HG02610 (cell line): ENCODE results near the gene MED20.
A peak's percentile ranks its signal among the peaks of the same experiment; 100 is the strongest.
"Not testable (repeated sequence)": the region's sequence is repeated elsewhere in the genome, so short reads cannot be mapped to it uniquely, and the experiment has no call there.

Source experiments
- ATAC-seq: cut with Tn5 transposase; IDR thresholded peaks from one replicate; pipeline ENCODE4 v1.9.1; 2021; ENCODE audit warnings: mild to moderate bottlenecking, moderate library complexity; ENCODE audit not compliant: unreplicated experiment

Gene MED20, protein sequence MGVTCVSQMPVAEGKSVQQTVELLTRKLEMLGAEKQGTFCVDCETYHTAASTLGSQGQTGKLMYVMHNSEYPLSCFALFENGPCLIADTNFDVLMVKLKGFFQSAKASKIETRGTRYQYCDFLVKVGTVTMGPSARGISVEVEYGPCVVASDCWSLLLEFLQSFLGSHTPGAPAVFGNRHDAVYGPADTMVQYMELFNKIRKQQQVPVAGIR

DNA sequence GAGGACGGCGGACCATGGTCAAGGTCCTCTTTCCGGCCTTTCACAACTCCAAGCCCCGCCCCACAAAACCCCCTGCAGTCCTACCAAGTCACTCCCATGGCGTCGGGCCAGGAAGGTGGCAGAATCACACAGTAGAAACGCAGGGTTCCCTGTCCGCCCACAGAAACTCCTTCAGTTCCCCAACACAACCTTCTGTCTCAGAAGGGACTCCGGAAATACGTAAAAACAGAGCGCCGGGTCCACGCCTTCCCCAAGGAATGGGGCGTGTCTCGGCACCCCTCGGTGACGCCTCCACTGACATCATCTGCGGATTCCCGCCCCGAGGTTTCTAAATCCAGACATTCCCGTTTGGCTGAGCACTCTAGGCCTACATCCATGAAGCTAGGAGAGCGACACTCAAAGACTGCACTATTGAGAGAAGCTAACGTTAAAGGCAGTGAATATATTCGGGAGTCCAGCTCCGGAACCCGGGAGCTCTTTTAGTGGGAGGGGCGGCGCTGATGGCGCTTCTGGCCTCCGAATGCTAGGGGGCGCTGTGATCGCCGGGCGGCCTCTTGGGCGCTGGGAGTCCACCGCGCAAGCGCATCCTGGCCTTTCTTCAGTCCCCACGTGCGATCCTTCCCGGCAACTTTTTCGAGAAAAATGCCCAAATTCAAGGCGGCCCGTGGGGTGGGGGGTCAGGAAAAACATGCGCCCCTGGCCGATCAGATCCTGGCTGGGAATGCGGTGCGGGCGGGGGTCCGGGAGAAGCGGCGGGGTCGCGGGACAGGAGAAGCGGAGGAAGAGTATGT, at the start of gene MED20, which contains the start of gene BYSL:
TSS of gene MED20 (minus strand) at position 219 of the 791 bp plus-strand sequence. CDS start at position 98, 121 bp downstream.
TSS of gene BYSL (plus strand) at position 579 of the 791 bp plus-strand sequence. CDS start at position 643, 64 bp downstream.
- ATAC-seq, result peak; percentile 87

DNA sequence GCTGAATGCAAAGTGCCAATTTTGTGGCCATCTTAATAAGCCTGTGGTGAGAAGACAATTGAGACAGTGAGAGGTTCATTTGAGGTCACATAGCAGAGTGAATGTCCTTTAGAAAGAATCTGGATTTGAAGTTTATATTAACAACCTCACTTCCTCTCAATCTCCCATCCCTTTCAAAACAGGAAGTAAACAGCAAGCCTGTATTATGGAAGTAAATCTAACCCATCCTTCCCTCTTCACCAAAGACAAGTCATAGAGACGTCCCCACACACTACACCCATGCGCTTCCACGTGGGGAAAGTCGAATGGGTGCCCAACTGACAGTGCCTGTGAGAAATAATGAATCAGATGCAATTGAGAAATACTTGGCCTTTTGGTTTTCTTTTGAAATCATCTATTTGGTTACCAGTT, 49.5 kb upstream of the MED20 start:
- no peak for ATAC-seq

DNA sequence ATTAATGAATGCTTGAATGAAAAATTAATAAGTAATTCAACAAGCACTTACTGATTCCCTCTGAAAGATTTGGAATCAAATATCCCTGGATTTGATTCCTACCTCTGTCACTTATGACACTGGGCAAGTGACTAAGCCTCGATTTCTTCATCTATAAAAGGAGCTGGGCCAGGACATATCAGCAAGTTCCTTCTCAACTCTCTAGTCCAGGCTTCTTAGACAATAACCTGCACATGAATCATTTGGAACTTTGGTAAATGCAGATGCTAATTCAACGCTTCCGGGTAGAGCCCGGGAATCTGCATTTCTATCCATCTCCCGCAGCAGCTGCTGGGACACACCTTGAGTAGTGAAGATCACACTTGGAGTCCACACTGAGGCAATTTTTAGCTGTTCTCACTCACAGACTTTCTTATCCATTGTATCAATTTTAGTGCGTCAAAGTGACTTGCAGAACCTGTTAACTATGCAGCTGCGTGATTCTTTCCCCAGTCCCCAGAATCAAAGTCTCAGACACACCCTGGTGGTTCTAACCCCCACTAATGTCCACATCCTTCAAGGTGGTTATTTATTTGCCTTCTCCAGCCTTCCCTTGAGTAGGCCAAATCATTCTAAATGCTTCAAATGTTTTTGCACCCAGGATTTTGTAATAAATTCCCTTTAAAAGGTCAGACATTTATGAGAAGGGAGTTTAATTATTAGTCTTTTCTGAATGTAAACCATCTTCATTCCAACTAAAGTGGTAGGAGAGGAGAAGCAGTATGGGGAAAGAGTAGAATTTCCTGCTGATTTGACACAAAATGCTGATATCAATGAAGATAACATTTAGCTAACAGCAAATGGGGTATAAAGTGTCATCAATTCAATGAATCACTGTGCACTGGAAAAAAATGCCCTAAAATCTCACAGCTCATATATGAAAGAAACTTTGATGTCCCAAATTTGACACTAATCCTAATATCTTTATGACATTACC, 46.7 kb upstream of the MED20 start:
- no peak for ATAC-seq

DNA sequence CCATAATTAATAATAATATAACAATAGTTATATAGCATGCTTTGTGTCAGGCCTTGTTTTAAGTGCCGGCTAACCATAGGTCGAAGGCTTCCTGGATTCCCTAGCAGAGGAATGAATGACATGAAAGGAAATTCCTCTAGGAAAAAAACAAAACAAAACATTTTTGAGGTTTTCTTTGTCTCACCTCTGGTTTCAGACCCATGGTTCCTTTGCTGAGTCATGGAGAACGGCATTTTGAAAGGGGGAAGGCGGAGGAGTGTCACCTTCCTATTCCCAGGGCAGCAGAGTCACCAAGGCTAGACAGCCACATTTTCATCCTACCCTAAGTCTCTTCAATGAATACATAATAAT, 46.0 kb upstream of the MED20 start:
- no peak for ATAC-seq

DNA sequence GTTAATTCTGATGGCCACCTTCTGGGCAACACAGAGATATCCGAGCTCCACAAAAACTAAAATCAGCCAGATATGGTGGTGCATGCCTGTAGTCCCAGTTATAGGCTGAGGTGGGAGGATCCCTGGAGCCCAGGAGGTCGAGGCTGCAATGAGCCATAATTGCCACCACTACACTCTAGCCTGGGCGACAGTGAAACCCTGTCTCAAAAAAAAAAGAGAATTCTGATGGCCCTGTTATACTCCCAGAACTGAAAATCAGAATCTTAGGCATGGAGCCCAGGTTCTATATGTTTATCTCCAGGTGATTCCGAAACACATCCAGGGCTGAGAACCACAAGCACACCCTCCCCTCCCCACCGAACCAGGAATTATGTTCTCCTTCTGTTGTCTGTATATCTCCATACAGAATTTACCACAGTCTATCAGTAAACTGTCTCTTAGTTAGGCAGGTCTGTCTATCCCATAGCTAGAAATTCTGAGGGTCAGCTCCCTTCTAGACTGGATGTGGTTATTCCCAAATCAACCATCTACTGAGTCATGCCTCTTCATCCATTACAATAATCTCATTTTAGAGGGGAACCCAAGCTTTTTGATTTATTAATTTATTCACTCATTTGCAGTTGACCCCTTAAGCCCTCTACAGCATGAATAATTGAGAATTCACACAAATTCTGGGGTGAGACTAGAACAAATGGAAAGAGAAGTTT, 45.4 kb upstream of the MED20 start:
- no peak for ATAC-seq

DNA sequence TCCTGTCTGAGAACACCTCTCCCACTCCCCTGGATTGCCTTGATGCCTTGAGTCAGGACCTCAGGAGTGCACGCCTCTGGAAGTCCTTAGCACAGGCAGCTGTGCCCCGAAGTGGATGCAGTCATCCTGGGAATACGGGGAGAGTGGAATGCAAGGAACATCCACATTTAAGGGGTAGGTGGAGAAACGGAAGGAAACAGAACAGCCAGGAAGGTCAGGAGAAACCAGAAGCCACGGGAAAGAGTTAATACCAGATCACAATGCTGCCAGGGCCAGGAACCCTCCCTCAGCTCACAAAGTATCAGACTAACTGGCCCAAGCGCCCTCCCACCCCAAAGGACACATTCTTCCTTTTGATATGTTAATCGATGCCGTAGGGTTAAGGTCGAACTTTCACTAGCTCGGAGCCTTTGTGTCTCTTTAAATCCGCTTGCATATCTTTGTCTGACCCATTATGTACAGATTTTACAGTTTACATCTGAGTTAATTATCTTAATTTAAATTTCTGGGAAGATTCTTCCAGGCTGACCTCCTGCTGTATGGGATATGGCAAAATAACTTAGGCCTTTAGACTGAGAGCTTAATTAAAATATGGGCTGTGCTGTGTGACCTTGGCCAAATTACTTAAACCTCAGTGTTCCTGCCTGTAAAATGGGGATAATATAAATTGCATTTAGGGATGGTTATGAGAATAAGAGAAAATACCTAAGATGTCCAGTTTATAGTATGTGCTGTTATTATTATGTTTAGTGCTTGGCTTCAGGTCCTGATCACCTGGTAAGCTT, 44.7 kb upstream of the MED20 start:
- ATAC-seq, result no peak

GRCh38 chr6:41964201-41964887, 43.4 kb upstream of the MED20 start:
- no peak for ATAC-seq

DNA sequence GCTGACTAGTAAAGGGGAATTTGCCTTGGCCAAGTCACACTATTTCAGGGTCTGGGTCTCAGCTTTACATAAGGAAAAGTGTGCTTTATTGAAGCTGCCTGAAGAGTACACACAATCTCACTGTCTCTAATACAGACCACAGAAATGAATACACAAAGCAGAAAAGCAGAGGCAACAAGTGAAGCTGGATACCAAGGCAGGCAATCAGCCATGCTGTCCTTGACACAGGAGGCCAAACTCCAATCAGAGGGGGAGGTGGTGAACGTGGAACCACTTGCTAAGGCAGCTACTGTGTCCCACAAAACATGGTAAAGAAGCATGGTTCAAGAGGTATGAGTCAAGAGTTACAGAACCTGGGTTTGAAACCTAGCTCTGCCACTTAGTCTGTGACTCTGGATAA, 42.4 kb upstream of the MED20 start:
- no peak for ATAC-seq

DNA sequence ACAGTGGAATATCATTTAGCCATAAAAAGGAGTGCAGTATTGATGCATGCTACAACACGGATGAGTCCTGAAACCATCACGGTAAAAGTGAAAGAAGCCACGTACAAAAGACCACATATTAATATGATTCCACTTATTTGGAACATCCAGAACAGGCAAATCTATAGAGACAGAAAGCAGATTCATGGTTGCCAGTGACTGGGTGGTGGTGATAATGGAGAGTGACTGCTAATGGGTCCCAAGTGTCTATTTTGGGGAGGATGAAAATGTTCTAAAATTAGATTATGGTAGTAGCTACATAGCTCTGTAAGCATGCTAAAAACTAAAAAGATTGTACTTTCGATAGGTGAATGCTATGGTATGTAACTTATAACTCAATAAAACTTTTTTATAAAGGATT, 39.1 kb upstream of the MED20 start:
- no peak for ATAC-seq

DNA sequence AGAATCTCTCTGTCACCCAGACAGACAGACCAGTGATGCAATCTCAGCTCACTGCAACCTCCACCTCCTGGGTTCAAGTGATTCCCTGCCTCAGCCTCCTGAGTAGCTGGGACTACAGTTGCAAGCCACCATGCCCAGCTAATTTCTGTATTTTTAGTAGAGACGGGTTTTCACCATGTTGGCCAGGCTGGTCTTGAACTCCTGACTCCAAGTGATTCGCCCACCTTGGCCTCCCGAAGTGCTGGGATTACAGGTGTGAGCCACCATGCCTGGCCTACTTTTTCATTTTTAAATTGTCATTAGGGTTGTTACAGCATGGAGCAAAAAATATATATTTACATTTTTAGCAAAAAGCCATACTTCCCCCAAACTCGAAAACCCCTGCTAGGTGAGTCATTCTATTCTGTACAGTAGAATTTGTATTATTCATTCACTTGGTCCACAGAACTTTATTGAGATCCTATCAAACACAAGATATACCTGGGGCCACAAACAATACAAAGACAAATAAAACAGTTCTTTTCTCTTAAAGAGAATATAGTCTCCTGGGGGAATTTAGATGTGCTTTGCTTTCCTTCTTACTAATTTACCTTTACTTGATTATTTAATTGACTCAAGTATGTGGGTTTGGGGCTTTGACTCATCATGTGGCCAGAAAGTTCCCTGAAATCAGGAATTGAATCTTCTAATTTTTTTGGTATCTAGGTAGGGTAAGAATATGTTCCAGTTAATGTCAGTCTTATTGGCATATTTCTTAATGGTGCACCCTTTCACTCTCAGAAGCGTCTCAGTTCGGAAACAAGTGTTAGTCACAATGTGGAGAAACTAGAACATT, 37.3 kb upstream of the MED20 start:
- peak; percentile 53 for ATAC-seq

DNA sequence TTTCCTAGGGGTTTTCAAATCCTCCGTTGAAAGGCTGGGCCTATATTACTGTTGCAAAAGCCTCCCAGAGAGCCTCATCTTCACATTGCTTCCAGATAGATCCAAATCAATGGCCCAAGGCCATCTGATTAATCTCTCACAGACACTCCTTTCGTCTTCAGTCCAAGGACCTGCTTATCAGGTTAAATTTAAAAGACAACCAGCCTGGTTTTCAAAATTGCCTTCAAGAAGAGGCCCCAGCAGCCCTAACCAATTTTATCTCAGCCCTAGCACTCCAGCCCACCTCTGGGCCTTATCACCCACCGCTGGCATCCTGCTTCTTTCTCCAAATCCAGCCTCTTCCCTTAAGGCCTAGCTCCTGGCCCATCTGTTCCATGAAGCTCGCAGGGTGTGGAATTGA, 36.2 kb upstream of the MED20 start:
- no peak for ATAC-seq

DNA sequence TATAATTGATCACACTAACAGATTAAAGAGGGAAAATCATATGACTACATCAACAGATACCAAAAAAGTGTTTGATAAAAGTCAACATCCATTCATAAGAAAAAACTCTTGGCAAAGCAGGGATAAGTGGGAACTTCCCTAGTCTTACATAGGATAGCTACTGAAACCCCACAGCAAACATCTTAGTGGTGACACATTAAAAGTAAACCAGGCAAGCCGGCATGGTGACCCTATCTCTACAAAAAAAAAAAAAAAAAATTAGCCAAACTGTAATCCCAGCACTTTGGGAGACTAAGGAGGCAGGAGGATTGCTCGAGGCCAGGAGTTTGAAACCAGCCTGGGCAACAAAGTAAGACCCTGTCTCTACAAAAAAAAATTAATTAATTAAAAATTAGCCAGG, 34.5 kb upstream of the MED20 start:
- ATAC-seq, result no peak

DNA sequence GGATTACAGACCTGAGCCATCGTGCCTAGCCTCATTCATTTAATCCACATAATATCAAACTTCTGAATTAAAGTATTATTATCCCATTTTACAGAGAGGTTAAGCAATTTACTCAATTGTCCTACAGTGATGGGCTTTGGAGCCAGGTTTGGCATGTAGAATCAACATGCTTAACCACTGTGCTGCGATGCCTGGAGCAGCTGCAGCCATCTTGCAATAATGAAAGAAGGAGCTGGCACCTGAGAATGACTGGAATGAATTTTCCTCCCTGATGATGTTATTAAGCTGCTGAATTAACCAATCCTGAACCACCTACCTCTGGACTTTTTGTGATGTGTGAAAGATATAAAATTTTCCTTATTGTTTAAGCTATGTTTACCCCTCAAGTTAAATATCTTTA, 33.7 kb upstream of the MED20 start:
- ATAC-seq, result no peak

DNA sequence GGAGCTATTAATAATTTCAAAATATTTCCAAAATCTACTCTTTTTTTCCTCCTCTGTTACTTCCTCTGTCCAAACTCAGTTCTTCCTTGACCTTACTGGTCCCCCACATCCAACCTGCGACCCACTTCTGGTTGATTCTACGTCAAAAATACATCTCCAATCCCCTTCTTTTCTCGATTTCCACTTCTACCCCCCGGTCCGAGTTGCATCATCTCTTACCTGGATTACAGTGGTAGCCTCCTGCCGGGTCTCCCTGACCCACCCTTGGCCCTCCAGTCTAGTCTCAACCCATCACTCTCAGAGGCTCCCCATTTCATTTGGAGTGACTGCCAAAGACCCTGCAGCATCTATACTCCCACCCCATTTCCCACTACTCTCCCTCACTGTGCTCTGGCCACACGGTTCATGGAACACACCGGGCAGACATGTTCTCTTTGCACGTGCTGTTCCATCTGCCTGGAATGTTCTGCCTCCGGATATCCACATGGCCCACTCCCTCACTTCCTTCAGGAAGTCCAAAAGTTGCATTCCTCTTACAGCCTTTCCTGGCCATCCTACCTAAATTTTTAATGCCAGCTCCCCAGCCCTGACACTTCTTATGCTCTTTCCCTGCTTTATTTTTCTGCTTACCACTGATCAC, 26.8 kb upstream of the MED20 start:
- no peak for ATAC-seq

DNA sequence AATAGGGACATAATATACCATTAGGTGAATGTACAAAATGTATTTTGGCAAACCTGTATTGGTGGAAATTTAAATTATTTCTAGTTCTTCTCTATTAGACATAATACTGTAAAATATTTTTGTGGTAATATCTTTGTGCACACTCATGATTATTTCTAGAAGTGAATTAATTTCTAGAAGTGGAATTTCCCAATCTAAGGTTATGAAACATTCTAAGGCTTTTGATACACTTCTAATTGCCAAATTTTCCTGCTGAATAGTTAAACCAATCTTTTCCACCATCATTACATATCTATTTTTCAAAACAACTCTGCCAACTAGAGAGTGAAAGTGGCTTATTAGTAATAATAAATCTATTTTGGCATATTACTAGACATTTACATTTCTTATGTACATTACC, 22.5 kb upstream of the MED20 start:
- ATAC-seq, result no peak

DNA sequence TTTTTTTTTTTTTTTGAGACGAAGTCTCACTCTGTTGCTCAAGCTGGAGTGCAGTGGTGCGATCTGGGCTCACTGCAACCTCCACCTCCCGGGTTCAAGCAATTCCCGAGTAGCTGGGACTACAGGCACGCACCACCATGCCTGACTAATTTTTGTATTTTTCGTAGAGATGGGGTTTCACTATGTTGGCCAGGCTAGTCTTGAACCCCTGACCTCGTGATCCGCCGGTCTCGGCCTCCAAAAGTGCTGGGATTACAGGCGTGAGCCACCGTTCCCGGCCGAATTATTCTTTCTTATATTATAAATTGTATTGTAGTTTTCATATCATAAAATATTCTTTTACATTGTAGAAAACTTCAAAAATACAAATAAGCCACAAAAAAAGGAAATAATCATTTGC, 21.9 kb upstream of the MED20 start:
- not testable (repeated sequence) for ATAC-seq

GRCh38 chr6:41942067-41942851, 21.3 kb upstream of the MED20 start:
- no peak for ATAC-seq
